ENCODE data around the gene RALB.
"Not testable (repeated sequence)": the region's sequence is repeated elsewhere in the genome, so short reads cannot be mapped to it uniquely, and the experiment has no call there.

Gene RALB

DNA sequence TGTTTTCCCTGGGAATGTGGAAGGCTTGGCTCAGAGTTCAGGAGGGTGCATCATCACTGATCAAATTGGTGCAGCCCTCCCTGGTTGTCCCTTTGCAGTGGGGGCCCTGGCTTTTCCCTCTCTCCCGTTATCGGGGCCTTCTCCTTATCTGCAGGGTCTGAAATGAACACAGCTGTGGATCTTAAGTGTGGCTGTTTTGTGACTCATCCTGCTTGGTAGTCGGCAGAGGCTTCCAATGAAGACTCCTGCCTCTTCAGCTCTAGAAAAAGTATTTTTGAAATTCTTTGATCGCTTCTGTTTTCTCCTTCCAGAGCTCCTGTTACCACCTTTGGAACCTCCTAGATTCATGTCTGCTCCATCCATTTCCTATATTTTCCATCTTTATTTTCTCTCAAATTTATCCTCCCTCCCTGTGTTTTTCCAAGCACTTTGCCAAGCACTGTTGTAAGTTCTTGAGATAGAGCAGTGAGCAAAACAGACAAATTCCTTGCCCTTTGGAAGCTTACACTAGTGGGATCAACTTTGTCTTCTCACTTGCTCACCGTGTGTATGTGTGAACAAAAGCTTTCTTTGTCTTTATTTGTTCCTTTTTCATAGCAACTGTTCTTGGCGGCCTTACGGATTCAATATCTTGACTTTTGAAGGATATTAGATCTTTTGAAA is 45.7 kb downstream of the RALB start:
- DNase-seq: no peak

DNA sequence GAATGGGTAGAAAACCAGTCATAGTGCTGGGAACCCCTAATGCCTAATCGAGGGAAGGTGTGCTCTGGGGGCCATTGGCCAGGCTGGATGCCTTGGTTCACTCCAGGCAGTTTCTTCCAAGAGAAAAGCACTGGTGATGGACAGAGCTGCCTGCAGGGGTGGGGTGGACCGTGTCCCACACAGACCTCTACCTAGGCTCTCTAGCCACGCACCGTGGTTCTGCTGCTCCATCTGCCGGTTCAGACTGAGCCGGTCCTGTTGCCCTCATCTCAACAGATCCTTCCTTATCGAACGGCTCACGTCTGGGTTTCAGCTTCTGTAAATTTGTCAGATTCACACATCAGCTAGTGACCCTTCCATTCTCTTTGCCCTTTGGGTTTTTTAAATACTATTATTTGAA is 46.4 kb downstream of the RALB start:
- DNase-seq: no peak

- no peak for DNase-seq
Observed at GRCh38 chr2:120299561-120299960, 46.9 kb downstream of the RALB start.

DNA sequence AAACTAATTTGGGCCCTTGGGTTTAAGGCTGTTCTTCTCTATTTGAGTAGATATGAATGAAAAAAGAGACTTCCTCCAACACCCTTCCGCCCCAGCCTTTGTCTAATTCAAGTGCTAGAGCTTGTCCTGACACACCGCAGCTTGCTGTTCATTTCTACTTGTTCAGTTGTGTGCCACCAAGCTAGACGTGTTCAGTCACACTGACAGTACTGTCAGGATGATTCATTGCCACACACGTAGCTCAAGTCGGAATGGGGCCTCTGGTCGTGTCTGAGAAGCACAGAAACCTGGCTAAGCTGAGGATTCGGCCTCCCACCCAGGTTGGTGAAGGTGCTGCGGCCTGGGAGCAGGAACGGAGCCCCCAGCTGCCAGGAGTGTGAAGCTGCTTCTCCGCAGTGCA is 47.7 kb downstream of the RALB start:
- DNase-seq: no peak

- no peak for DNase-seq
Observed at GRCh38 chr2:120301284-120301683, 48.6 kb downstream of the RALB start.

DNA sequence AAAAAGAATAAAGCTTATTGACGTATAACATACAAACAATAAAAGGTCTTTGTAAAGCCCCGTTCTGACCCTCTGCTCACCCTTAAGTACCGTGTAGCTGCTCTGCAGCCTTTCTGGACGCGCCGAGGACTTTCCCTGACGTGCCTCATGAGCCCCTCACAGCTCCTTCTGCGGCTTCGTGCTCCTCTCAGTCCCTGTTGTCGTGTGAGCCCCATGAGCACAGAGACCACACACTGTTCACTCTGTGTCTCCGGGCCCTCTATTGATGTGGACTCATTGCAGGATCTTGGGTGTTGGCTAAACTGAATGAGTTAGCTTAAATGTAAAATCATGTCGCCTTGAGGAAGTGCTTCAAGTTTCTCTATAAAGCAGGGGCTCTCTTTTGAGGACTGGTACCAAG is 49.6 kb downstream of the RALB start:
- no peak for DNase-seq

- no peak for DNase-seq
Observed at GRCh38 chr2:120303177-120303576, 50.5 kb downstream of the RALB start.

DNA sequence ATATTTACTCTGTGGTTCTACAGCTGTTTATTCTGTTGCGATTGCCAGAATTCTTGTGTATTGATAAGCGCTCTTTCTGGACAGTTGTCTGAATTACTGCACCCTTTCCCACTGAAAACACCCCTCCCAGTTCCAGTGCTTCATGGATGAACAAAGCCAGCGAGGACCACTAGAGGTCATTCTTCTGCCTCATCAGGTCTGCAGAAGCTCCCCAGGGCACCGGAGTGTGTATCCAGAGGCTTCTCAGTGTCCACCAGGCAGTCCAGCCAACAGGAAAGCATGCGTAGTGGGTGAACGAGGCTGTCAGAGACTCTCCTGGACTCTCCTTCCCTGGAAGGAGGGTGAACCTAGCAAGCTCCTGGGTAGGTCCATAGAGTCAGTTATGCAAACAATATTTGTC is 52.6 kb downstream of the RALB start:
- no peak for DNase-seq

GRCh38 chr2:120305937-120306490 is 53.4 kb downstream of the RALB start:
- DNase-seq: no peak

- no peak for DNase-seq
Observed at GRCh38 chr2:120307482-120307881, 54.8 kb downstream of the RALB start.

- no peak for DNase-seq
Observed at GRCh38 chr2:120308038-120308910, 55.6 kb downstream of the RALB start.

GRCh38 chr2:120310136-120310535 is 57.5 kb downstream of the RALB start:
- no peak for DNase-seq

- not testable (repeated sequence) for DNase-seq
Observed at GRCh38 chr2:120310841-120311240, 58.2 kb downstream of the RALB start.

GRCh38 chr2:120312076-120312475 is 59.4 kb downstream of the RALB start:
- DNase-seq: no peak

- DNase-seq: peak; percentile 56
Observed at GRCh38 chr2:120312860-120313694, 60.4 kb downstream of the RALB start.

GRCh38 chr2:120313695-120314615 is 61.3 kb downstream of the RALB start:
- no peak for DNase-seq

DNA sequence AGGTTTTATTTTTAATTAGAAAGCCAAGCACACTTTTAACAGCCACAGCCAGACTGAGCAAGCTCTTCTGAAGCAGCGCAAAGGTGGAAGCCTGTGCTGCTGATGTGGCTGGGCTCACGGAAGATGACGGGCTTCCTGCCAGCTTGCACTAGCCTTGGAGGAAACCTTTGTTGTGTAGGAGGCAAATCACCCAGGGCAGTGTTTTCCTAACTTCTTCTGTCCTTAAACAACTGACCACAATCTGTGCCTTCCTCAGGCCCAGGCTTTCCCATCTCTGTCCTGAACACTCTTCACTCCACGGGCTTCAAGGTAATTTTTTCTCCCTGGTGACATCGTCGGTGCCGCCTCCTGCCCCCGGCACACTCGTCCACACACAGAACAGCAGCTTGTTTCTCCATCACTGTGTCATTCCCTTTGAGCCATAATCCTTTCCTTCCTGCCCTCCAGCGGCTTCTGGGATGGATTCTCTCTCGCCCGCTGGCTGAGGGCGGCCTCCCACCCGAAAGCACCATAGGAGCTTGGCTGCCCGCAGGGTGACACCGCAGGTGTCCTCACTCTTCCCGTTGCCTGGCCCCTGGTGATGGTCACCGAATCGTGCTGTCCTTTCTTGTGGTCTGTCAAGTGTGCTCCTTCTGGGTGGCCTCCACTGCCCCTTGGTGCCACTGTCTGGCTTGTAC is 62.2 kb downstream of the RALB start:
- no peak for DNase-seq

DNA sequence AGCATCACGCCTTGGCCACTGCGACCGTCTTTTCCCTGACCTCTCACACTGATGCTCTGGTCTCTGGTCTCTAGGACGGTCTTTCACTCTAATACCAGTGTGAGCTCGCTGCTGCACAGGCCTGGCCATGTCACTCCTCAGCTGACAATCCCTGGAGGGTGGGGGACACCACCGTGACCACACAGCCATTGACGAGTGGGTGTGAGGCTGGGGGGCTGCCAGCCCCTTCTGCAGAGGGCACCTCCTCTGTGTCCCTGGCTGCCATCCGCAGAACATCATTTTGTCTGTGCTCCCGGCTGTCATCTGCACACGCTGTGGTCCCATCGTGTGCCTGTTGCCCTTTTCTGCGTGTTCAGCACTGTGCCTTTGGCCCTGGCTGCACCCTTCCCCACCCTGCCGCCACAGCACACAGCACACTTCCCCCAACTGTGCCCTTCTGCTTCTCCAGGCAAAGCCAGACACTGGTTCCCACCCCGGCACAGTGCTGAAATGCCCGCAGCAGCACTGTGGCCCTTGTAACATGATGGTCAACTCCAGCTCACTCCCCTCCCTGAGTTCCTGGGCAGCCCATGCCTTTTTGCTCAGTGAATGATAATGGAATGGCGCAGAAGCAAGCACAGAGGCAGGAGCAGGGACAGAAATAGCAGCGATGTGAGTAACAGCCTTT is 62.8 kb downstream of the RALB start:
- no peak for DNase-seq

GRCh38 chr2:120316071-120316470 is 63.4 kb downstream of the RALB start:
- no peak for DNase-seq

GRCh38 chr2:120316528-120317179 is 64.0 kb downstream of the RALB start:
- DNase-seq: no peak
